Measurements from ENCODE around the gene FBXO5.

- TF ChIP-seq, protein P1, sequence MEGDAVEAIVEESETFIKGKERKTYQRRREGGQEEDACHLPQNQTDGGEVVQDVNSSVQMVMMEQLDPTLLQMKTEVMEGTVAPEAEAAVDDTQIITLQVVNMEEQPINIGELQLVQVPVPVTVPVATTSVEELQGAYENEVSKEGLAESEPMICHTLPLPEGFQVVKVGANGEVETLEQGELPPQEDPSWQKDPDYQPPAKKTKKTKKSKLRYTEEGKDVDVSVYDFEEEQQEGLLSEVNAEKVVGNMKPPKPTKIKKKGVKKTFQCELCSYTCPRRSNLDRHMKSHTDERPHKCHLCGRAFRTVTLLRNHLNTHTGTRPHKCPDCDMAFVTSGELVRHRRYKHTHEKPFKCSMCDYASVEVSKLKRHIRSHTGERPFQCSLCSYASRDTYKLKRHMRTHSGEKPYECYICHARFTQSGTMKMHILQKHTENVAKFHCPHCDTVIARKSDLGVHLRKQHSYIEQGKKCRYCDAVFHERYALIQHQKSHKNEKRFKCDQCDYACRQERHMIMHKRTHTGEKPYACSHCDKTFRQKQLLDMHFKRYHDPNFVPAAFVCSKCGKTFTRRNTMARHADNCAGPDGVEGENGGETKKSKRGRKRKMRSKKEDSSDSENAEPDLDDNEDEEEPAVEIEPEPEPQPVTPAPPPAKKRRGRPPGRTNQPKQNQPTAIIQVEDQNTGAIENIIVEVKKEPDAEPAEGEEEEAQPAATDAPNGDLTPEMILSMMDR (IDR thresholded peaks at IDR 0.05), result no peak
- TF ChIP-seq POLR2A (IDR thresholded peaks at IDR 0.05), result no peak
Measured at GRCh38 chr6:152978058-152978457, 4.8 kb downstream of the FBXO5 start.

Data from body of pancreas (tissue), 4 donors.